GM18951 (cell line): ENCODE data around the gene NPW.
"Not testable (repeated sequence)": the region's sequence is repeated elsewhere in the genome, so short reads cannot be mapped to it uniquely, and the experiment has no call there.

Experiments used
- POLR2A ChIP-seq: IDR thresholded peaks from 4 replicates; pipeline ENCODE4 v1.6.1; 2011; ENCODE audit warnings: mild to moderate bottlenecking; ENCODE audit not compliant: insufficient read length, insufficient read depth; ENCODE audit errors: extremely low read depth
- in situ Hi-C: fragments of 300-500 bp; cut with MboI; formaldehyde crosslinking; loops from one replicate; pipeline ENCODE4 v1.12.0; 2022; ENCODE audit warnings: low sequenced_read_pairs, mixed read lengths, inconsistent platforms; ENCODE audit not compliant: unreplicated experiment

NPW gene

GRCh38 chr16:2027024-2028010 is 7.7 kb downstream of the NPW start:
- in situ Hi-C loops = no loop called here
- no peak for TF ChIP-seq POLR2A

- TF ChIP-seq POLR2A = no peak
- in situ Hi-C loops = no loop called here
Measured at GRCh38 chr16:2028146-2028545, 8.6 kb downstream of the NPW start.

GRCh38 chr16:2028620-2029220 is 9.1 kb downstream of the NPW start:
- in situ Hi-C loops = no loop called here
- TF ChIP-seq POLR2A = no peak

GRCh38 chr16:2029350-2029749 is 9.8 kb downstream of the NPW start:
- in situ Hi-C loops = no loop called here
- no peak for TF ChIP-seq POLR2A

GRCh38 chr16:2030036-2030435 is 10.5 kb downstream of the NPW start:
- no peak for TF ChIP-seq POLR2A
- in situ Hi-C loops = no loop called here

- no peak for TF ChIP-seq POLR2A
- in situ Hi-C loops = no loop called here
Measured at GRCh38 chr16:2031081-2031577, 11.5 kb downstream of the NPW start.

GRCh38 chr16:2032285-2033056 is 12.9 kb downstream of the NPW start:
- in situ Hi-C loops = no loop called here
- no peak for TF ChIP-seq POLR2A

- in situ Hi-C loops = no loop called here
- TF ChIP-seq POLR2A = no peak
Measured at GRCh38 chr16:2033057-2033908, 13.7 kb downstream of the NPW start.

GRCh38 chr16:2033909-2034695 is 14.5 kb downstream of the NPW start:
- in situ Hi-C loops = not testable (repeated sequence)

- no peak for TF ChIP-seq POLR2A
- in situ Hi-C loops = no loop called here
Measured at GRCh38 chr16:2034696-2035430, 15.3 kb downstream of the NPW start.
